Muscle layer of duodenum (tissue), 2 donors: ENCODE results near the gene BEGAIN.

Experiments
- H3K27ac ChIP-seq: one replicate; pipeline ENCODE4 v1.7.0; 2013; ENCODE audit warnings: mild to moderate bottlenecking, low read length
- H3K27me3 ChIP-seq: one replicate; pipeline ENCODE4 v1.7.0; 2013; ENCODE audit warnings: low read depth, mild to moderate bottlenecking, control low read depth, low read length
- H3K36me3 ChIP-seq, 2 donors: one replicate each; pipeline ENCODE4 v1.7.0; 2013; ENCODE audit warnings: low read length in 2 of 2, control low read depth in 1 of 2, mild to moderate bottlenecking in 1 of 2; ENCODE audit not compliant: insufficient read depth in 2 of 2, control insufficient read depth in 1 of 2
- H3K4me1 ChIP-seq, 2 donors: one replicate each; pipeline ENCODE4 v1.7.0; 2013; ENCODE audit warnings: low read length in 2 of 2, mild to moderate bottlenecking in 2 of 2, control low read depth in 1 of 2, moderate library complexity in 1 of 2; ENCODE audit not compliant: insufficient read depth in 2 of 2, control insufficient read depth in 1 of 2
- H3K4me3 ChIP-seq, 2 donors: one replicate each; pipeline ENCODE4 v1.7.0; 2013; ENCODE audit warnings: low read length in 2 of 2, low read depth in 1 of 2, mild to moderate bottlenecking in 1 of 2
- H3K9me3 ChIP-seq, 2 donors: one replicate each; pipeline ENCODE4 v1.7.0; 2013; ENCODE audit warnings: low read length in 2 of 2, control low read depth in 1 of 2, mild to moderate bottlenecking in 1 of 2; ENCODE audit not compliant: control insufficient read depth in 1 of 2
- donor health status: healthy.

The BEGAIN gene

DNA sequence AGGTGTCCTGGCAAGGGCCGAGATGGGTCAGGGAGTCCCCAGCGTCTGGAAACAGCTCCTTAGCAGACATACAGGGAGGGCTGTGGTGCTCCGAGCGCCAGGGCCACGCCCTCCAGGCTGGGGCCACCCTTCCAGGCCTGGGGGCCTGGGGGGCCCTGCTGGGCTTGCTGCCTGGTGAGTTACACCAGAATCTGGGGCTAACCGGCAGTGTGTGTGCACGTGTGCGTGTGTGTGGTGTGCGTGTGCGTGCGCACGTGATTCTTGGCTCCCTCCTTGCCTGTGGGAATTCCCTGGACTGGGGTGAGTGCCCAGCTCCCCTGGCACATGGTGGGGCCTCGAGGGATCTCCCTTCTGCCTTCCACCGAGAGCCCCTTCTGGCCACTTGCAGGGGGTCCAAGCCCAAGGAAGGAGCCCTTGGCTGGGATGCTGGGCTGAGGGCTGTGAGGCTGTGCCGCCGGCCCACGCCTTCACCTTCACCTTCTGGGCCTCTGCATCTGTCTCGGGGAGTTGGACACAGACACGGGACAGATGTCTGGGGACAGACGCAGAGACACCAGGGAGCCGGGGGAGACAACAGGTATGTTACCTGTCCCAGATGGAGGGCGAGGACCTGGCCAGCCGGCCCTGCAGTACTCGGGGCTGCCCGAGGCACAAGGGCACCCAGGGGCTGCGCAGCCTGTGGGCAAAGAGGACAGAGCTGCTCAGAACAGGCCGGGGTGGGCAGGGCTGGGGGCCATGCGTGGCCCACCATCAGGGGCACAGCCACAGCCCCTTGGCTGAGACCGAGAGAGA, 37.2 kb downstream of the BEGAIN start:
- no peaks in the 10 kb centered on the region for H3K4me1 ChIP-seq
- no peak overlapping the region for H3K4me3 ChIP-seq
- H3K9me3 ChIP-seq = no peaks in the 10 kb centered on the region
- no peaks in the 10 kb centered on the region for H3K27me3 ChIP-seq
- no peak overlapping the region for H3K27ac ChIP-seq
- H3K36me3 ChIP-seq = no peaks in the 10 kb centered on the region

DNA sequence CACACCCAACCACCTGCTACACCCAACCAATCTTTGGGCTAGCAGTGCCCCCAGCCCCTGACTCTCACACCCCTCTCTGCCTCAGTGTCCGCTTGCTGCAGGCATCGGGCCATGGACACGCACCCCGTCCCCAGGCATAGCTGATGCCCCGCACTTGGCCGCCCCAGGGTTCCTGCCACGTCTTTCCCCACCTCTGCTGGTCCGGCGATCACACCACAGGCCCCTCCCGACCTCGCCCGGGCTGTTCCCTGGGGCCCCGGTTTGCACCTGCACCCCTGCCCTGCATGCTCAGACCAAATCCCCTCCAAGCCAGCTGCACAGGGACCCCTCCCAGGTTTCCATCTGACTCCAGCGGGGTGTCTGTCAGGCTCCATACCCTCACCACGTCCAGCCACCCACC, 38.3 kb downstream of the BEGAIN start:
- Histone ChIP-seq H3K4me1 (no peaks in the 10 kb centered on the region), H3K4me3 (no peak overlapping the region), H3K36me3 (no peaks in the 10 kb centered on the region), H3K27ac (no peak overlapping the region), H3K9me3 (no peaks in the 10 kb centered on the region), H3K27me3 (no peaks in the 10 kb centered on the region)

- H3K27ac ChIP-seq = no peak overlapping the region
- H3K4me3 ChIP-seq = no peak overlapping the region
- no peaks in the 10 kb centered on the region for H3K9me3 ChIP-seq
- H3K36me3 ChIP-seq = no peaks in the 10 kb centered on the region
- H3K4me1 ChIP-seq = no peaks in the 10 kb centered on the region
- no peaks in the 10 kb centered on the region for H3K27me3 ChIP-seq
Measured at GRCh38 chr14:100548295-100548655, 38.9 kb downstream of the BEGAIN start.

- Histone ChIP-seq H3K9me3 (no peaks in the 10 kb centered on the region), H3K4me1 (no peaks in the 10 kb centered on the region), H3K27me3 (no peaks in the 10 kb centered on the region), H3K4me3 (no peak overlapping the region), H3K27ac (peak overlapping the region; percentile 36), H3K36me3 (no peaks in the 10 kb centered on the region)
Measured at GRCh38 chr14:100547633-100548294, 39.5 kb downstream of the BEGAIN start.

- Histone ChIP-seq H3K36me3 (no peaks in the 10 kb centered on the region), H3K27me3 (no peaks in the 10 kb centered on the region), H3K9me3 (no peaks in the 10 kb centered on the region), H3K4me3 (no peak overlapping the region), H3K4me1 (no peaks in the 10 kb centered on the region), H3K27ac (no peak overlapping the region)
Measured at GRCh38 chr14:100546051-100546443, 41.2 kb downstream of the BEGAIN start.

DNA sequence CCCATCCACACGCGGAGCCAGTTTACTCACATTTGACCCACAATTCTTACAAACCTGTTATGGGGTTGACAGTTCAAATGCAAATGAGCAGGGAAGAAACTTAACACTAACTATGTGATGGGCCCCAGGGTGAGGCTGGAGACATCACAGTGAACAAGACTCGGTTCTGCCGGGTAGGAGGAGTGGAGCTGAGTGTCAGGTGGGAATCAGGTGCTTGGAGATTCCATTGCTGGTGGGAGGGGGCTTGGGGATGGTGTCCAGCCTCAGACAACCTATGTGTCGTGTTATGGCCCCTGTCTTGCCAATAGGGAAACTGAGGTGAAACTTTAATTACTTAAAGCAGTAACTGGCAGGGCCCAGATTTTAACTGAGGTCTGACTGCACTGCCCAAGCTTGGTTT, 41.9 kb downstream of the BEGAIN start:
- Histone ChIP-seq H3K4me1 (no peaks in the 10 kb centered on the region), H3K27me3 (no peaks in the 10 kb centered on the region), H3K36me3 (no peaks in the 10 kb centered on the region), H3K27ac (no peak overlapping the region), H3K9me3 (no peaks in the 10 kb centered on the region), H3K4me3 (no peak overlapping the region)

DNA sequence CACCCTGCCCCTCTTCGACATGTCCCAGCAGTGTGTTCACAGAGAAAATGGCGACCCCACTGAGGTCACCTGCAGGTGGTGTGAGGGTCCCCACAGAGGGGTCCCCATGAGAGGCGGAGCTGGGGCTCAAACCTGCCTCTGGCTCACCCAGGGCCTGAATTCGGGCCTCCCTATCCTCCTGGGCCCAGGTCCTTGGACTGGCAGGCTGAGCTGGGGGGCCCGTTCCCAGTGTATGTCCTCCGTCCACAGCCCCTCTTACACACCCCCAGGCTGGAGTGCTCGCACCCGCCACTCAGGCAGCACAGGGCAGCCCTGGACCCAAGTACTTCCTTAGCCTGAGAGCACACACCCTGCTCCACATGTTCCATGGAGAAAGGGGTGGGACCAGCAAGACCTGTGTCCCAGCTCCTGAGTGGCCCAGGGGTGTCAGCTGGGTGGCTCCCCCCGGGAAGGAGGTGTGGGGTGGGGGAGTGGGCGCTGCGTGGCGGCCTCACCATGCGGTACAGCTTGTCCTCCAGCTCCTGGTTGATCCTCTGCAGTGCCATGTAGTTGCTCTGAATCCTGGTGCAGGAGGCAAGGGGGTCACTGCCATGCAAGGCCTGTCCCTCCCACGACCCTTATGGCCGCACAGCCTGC, 42.6 kb downstream of the BEGAIN start:
- no peaks in the 10 kb centered on the region for H3K4me1 ChIP-seq
- no peak overlapping the region for H3K27ac ChIP-seq
- H3K9me3 ChIP-seq = no peaks in the 10 kb centered on the region
- H3K36me3 ChIP-seq = no peaks in the 10 kb centered on the region
- H3K27me3 ChIP-seq = no peaks in the 10 kb centered on the region
- H3K4me3 ChIP-seq = no peak overlapping the region

- no peaks in the 10 kb centered on the region for H3K4me1 ChIP-seq
- no peaks in the 10 kb centered on the region for H3K9me3 ChIP-seq
- H3K27ac ChIP-seq = no peak overlapping the region
- H3K27me3 ChIP-seq = no peaks in the 10 kb centered on the region
- H3K4me3 ChIP-seq = no peak overlapping the region
- H3K36me3 ChIP-seq = no peaks in the 10 kb centered on the region
Measured at GRCh38 chr14:100543471-100544455, 43.5 kb downstream of the BEGAIN start.

- Histone ChIP-seq H3K36me3 (no peaks in the 10 kb centered on the region), H3K27me3 (no peaks in the 10 kb centered on the region), H3K4me3 (no peak overlapping the region), H3K4me1 (no peaks in the 10 kb centered on the region), H3K27ac (no peak overlapping the region), H3K9me3 (no peaks in the 10 kb centered on the region)
Measured at GRCh38 chr14:100542619-100543205, 44.5 kb downstream of the BEGAIN start.

- H3K4me3 ChIP-seq = no peak overlapping the region
- H3K36me3 ChIP-seq = no peaks in the 10 kb centered on the region
- H3K4me1 ChIP-seq = no peaks in the 10 kb centered on the region
- no peaks in the 10 kb centered on the region for H3K27me3 ChIP-seq
- H3K27ac ChIP-seq = no peak overlapping the region
- H3K9me3 ChIP-seq = no peaks in the 10 kb centered on the region
Measured at GRCh38 chr14:100541621-100542560, 45.3 kb downstream of the BEGAIN start.
